Right lobe of liver (tissue), 4 donors: ENCODE data around the gene NUP42.

Experiments
- CTCF ChIP-seq, 4 donors: fragments of 200-600 bp in 3 of 4; fragments of 450-650 bp in 1 of 4; IDR thresholded peaks; one replicate each; pipeline versions ENCODE4 v1.5.1 to v1.8.0; 2016 to 2022; ENCODE audit warnings: antibody characterized with exemption in 4 of 4, mild to moderate bottlenecking in 2 of 4
- POLR2A ChIP-seq: fragments of 450-650 bp; IDR thresholded peaks from one replicate; pipeline ENCODE4 v1.6.1; 2017; ENCODE audit warnings: antibody characterized with exemption, mild to moderate bottlenecking
- donor health status: DM: no; HTN: no; CAD: no.
- donor health status: DM: no; HTN: no; CAD: no.
- donor health status: DM: no; HTN: yes; CAD: no.

DNA sequence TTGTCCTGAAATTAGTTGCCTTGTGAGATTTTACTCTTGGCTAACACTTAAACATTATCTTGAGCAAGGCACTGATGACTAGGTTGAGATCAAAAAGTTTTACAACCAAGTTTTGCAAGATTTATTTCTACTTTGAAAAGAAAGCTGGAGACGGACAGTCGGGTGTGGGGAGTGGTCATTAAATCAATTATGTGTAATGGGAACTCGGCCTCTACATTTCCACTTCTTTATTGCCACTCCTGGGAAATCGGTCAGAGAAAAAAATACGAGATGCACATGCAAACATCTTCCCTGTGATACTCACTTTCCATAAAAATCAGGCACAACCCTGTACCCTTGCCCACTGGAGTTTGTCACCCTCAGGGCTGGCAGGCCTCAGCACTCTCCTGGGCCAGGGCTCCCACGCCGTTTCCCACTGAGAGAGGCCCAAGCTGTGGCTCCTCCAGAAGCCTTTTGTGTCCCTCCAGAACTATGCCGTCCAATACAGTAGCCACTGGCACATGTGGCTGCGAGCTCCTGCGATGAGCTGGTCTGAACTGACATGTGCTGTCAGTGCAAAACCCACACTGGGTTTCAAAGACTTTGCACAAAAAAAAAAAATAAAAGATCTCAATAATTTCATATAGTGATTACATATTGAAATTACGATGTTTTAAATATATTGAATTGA is 57.3 kb downstream of the NUP42 start:
- TF ChIP-seq CTCF (IDR thresholded peaks at IDR 0.05): no peak
- no peak for TF ChIP-seq POLR2A
